PC-3 (cell line): ENCODE data around the gene PCDHGB1. TPM values are rescaled to one million over a fixed set of nuclear protein-coding genes. Genes with fewer than 3 reads are reported as not detected.

Experiments
- ATAC-seq: fragments of 200-7000 bp; cut with Tn5 transposase; 2 replicates; pipeline ENCODE4 v1.9.1; 2020; ENCODE audit warnings: mild to moderate bottlenecking, moderate library complexity
- Bru-seq: library from RNA; stranded (reverse); fragments of 400-500 nt; gene quantifications from one replicate; lab custom pipeline; 2021; lab: Mats Ljungman, UMichigan
- BruChase-seq, 2 experiments: library from RNA; stranded (reverse); fragments of 400-500 nt; gene quantifications; one replicate each; lab custom pipeline; 2021; lab: Mats Ljungman, UMichigan
- BruUV-seq: library from RNA; stranded (reverse); fragments of 400-500 nt; replicated peaks from 2 replicates; lab custom pipeline; 2021; lab: Mats Ljungman, UMichigan
- CTCF ChIA-PET: fragments of 300-600 bp; sonication (Branson Sonifier 250); formaldehyde crosslinking; loops from one replicate; lab custom pipeline; 2022; ENCODE audit warnings: antibody characterized with exemption; lab: Charles Lee
- POLR2A ChIA-PET: fragments of 300-600 bp; sonication (Branson Sonifier 250); formaldehyde crosslinking; loops from one replicate; lab custom pipeline; 2022; ENCODE audit warnings: antibody characterized with exemption; ENCODE audit not compliant: unreplicated experiment; lab: Charles Lee
- DNase-seq: peaks from one replicate; pipeline ENCODE4 v3.0.0-alpha.2; 2015
- H2AFZ ChIP-seq: fragments of 300-600 bp; sonication (generic); 2 replicates; pipeline ENCODE4 v1.6.0; 2016; ENCODE audit warnings: antibody characterized with exemption, low read length
- H3F3A ChIP-seq: fragments of 300-600 bp; sonication (generic); one replicate; pipeline ENCODE4 v1.6.0; 2017; ENCODE audit warnings: antibody characterized with exemption, low read length, control low read depth, mild to moderate bottlenecking; ENCODE audit not compliant: unreplicated experiment
- H3K27ac ChIP-seq: fragments of 300-600 bp; sonication (generic); 2 replicates; pipeline ENCODE4 v1.5.1; 2016; ENCODE audit warnings: mild to moderate bottlenecking, low read length
- H3K27me3 ChIP-seq: fragments of 300-600 bp; sonication (generic); 2 replicates; pipeline ENCODE4 v1.6.1; 2016; ENCODE audit warnings: low read length, mixed read lengths
- H3K36me3 ChIP-seq: fragments of 300-600 bp; sonication (generic); 2 replicates; pipeline ENCODE4 v1.6.1; 2016; ENCODE audit warnings: low read depth, mixed run types, low read length, mixed read lengths
- H3K4me1 ChIP-seq: fragments of 300-600 bp; sonication (generic); 2 replicates; pipeline ENCODE4 v1.5.1; 2016; ENCODE audit warnings: low read length; ENCODE audit not compliant: insufficient read depth
- H3K4me2 ChIP-seq: fragments of 300-600 bp; sonication (generic); 2 replicates; pipeline ENCODE4 v1.6.0; 2016; ENCODE audit warnings: low read length
- H3K4me3 ChIP-seq: fragments of 300-600 bp; sonication (generic); 2 replicates; pipeline ENCODE4 v1.5.1; 2016; ENCODE audit warnings: mild to moderate bottlenecking, low read length, mixed read lengths
- H3K79me2 ChIP-seq: fragments of 300-600 bp; sonication (generic); 2 replicates; pipeline ENCODE4 v1.6.1; 2017; ENCODE audit warnings: low read length, mixed read lengths
- H3K9ac ChIP-seq: fragments of 300-600 bp; sonication (generic); 2 replicates; pipeline ENCODE4 v1.6.0; 2016; ENCODE audit warnings: mild to moderate bottlenecking, low read length
- H3K9me2 ChIP-seq: fragments of 300-600 bp; sonication (generic); replicated peaks from 2 replicates; pipeline ENCODE4 v1.6.1; 2016; ENCODE audit warnings: mixed run types, low read length, mixed read lengths
- H3K9me3 ChIP-seq: fragments of 300-600 bp; sonication (generic); 2 replicates; pipeline ENCODE4 v1.6.1; 2016; ENCODE audit warnings: low read length, mixed read lengths
- H4K20me1 ChIP-seq: fragments of 300-600 bp; sonication (generic); 2 replicates; pipeline ENCODE4 v1.6.1; 2016; ENCODE audit warnings: low read length, mixed read lengths
- CTCF ChIP-seq: fragments of 300-600 bp; sonication (generic); conservative IDR thresholded peaks from 2 replicates; pipeline ENCODE4 v1.5.1; 2017; ENCODE audit warnings: antibody characterized with exemption, low read depth, mild to moderate bottlenecking, low read length
- EZH2 ChIP-seq: fragments of 300-600 bp; sonication (generic); IDR thresholded peaks from one replicate; pipeline ENCODE4 v1.6.1; 2017; ENCODE audit warnings: antibody characterized with exemption, mild to moderate bottlenecking, low read length; ENCODE audit not compliant: unreplicated experiment
- EZH2phosphoT487 ChIP-seq: fragments of 300-600 bp; sonication (generic); IDR thresholded peaks from 2 replicates; pipeline ENCODE4 v1.6.1; 2018; ENCODE audit warnings: mild to moderate bottlenecking, antibody characterized with exemption, low read length, borderline replicate concordance
- intact Hi-C: fragments of 100-400 bp; cut with micrococcal nuclease; formaldehyde crosslinking; loops from 2 replicates; pipeline ENCODE4 v1.9.0; 2023
- long read RNA-seq: library from polyadenylated mRNA; unstranded; transcript quantifications from one replicate; pipeline ENCODE4 v2.0.0, GENCODE V29; 2021; ENCODE audit not compliant: unreplicated experiment
- total RNA-seq: library from RNA; depleted of rRNA; stranded (reverse); fragments of >200 nt; gene quantifications from 2 replicates; pipeline ENCODE4 v1.2.3, GENCODE V29; 2014; rRNA removed

The PCDHGB1 gene
- 0.04 TPM in 1 of 2 replicates, not detected in the other for total RNA-seq
- Bru-seq, nascent RNA = percentile 20 among the genes with signal in this experiment
- BruChase-seq, experiment 1, labeled RNA remaining after a 6-hour chase = percentile 27 among the genes with signal in this experiment
- percentile 47 among the genes with signal in this experiment for BruChase-seq, experiment 2, labeled RNA remaining after a 2-hour chase
- long read RNA-seq = 0 reads

GRCh38 chr5:141349917-141350619, at the start of gene PCDHGB1:
PCDHGB1 (plus strand) TSS chr5:141350099; CDS start chr5:141350261, 162 bp downstream.
- no peaks in the 10 kb centered on the region for H3K79me2 ChIP-seq
- H3F3A ChIP-seq = no peaks in the 10 kb centered on the region
- intact Hi-C loops = no loop called here
- CTCF ChIA-PET = no interaction called here
- no TSS peak for BruUV-seq
- no peak within 1 kb of the TSS for H3K27ac ChIP-seq
- ATAC-seq = no peak
- POLR2A ChIA-PET = no interaction called here
- H2AFZ ChIP-seq = no peak within 1 kb of the TSS
- H3K4me2 ChIP-seq = no peak within 1 kb of the TSS
- H3K27me3 ChIP-seq = no peaks in the 10 kb centered on the region
- no peaks in the 10 kb centered on the region for H3K9me3 ChIP-seq
- H3K4me1 ChIP-seq = no peaks in the 10 kb centered on the region
- TF ChIP-seq EZH2 = no peak
- H4K20me1 ChIP-seq = no peaks in the 10 kb centered on the region
- no peaks in the 10 kb centered on the region for H3K36me3 ChIP-seq
- no peak for DNase-seq
- H3K4me3 ChIP-seq = no peak within 1 kb of the TSS
- H3K9me2 ChIP-seq = no peaks in the 10 kb centered on the region
- no peak within 1 kb of the TSS for H3K9ac ChIP-seq

- H3K4me2 ChIP-seq = no peak within 1 kb of the TSS
- no peaks in the 10 kb centered on the region for H3K27me3 ChIP-seq
- ATAC-seq = no peak
- no peak within 1 kb of the TSS for H3K27ac ChIP-seq
- H2AFZ ChIP-seq = no peak within 1 kb of the TSS
- no peaks in the 10 kb centered on the region for H3K79me2 ChIP-seq
- intact Hi-C loops = no loop called here
- no peaks in the 10 kb centered on the region for H3K9me3 ChIP-seq
- ChIA-PET POLR2A (no interaction called here), CTCF (no interaction called here)
- H3K9me2 ChIP-seq = no peaks in the 10 kb centered on the region
- H3K9ac ChIP-seq = no peak within 1 kb of the TSS
- H3F3A ChIP-seq = no peaks in the 10 kb centered on the region
- H3K4me3 ChIP-seq = no peak within 1 kb of the TSS
- no peak for TF ChIP-seq EZH2phosphoT487
- TF ChIP-seq CTCF = no peak
- TF ChIP-seq EZH2 = no peak
- no peaks in the 10 kb centered on the region for H4K20me1 ChIP-seq
- H3K36me3 ChIP-seq = no peaks in the 10 kb centered on the region
- no peaks in the 10 kb centered on the region for H3K4me1 ChIP-seq
- BruUV-seq = no TSS peak
- no peak for DNase-seq
These were observed 46.1 kb upstream of the PCDHGB1 start, which contains the start of gene SLC25A2 for GRCh38 chr5:141303756-141304155. SLC25A2 (minus strand) TSS chr5:141304049; CDS start chr5:141303865, 184 bp downstream.

GRCh38 chr5:141306630-141307029, 43.3 kb upstream of the PCDHGB1 start:
- H3K27ac ChIP-seq = no peak overlapping the region
- no peaks in the 10 kb centered on the region for H4K20me1 ChIP-seq
- CTCF ChIA-PET = no interaction called here
- H3K9ac ChIP-seq = no peak overlapping the region
- POLR2A ChIA-PET = no interaction called here
- H3K79me2 ChIP-seq = no peaks in the 10 kb centered on the region
- no peak overlapping the region for H3K4me3 ChIP-seq
- no peaks in the 10 kb centered on the region for H3K27me3 ChIP-seq
- no peak overlapping the region for H2AFZ ChIP-seq
- intact Hi-C loops = no loop called here
- ATAC-seq (no peak), DNase-seq (no peak)
- H3K9me2 ChIP-seq = no peaks in the 10 kb centered on the region
- no peaks in the 10 kb centered on the region for H3K9me3 ChIP-seq
- H3F3A ChIP-seq = no peaks in the 10 kb centered on the region
- TF ChIP-seq EZH2phosphoT487 (no peak), CTCF (no peak), EZH2 (no peak)
- H3K4me1 ChIP-seq = no peaks in the 10 kb centered on the region
- H3K4me2 ChIP-seq = no peak overlapping the region
- H3K36me3 ChIP-seq = no peaks in the 10 kb centered on the region
- BruUV-seq = no TSS peak
